ENCODE results near the gene ADAM8.
"Not testable (repeated sequence)": the region's sequence is repeated elsewhere in the genome, so short reads cannot be mapped to it uniquely, and the experiment has no call there.

Gene ADAM8

DNA sequence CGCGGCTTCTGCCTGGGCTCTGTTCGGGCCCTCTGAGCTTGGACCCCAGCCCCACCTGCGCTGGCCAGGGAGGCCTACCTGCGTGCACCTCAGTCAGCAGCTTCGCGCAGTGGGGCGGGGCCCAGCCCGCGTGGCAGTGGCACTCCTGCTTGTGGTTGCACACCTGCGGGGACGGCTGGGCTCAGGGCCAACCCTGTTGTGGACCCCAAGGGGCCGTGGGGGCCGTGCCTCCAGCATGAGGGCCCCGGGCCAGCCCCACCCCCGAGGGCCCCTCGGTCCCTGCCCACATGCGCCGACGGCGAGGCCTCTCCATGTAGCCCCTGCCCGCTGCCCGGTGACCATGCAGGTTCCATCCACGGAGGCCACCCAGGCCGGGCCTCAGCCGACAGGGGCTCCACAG is 7.3 kb downstream of the ADAM8 start:
- no peak for DNase-seq (ENCODE audit: low spot score)
- FAIRE-seq: no peak

DNA sequence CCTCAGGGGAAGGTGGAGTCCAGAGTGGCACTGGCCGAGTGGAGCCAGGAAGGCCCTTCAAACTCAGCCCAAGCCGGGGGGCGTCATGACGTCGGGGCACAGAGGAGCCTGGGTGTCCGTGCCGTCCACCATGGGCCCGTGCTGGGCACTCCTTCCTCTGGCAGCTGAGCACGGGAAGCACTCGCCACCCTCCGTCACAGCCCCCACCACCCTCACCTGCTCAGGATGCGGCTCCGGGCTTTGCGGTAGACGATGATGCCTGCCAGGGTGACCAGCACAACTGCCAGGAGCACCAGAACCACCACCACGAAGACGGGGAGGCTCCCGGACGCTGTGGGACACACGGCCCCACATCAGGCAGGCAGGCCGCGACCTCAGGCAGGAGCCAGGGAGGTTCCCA is 8.1 kb downstream of the ADAM8 start:
- no peak for DNase-seq (ENCODE audit: low spot score)
- FAIRE-seq: no peak

DNA sequence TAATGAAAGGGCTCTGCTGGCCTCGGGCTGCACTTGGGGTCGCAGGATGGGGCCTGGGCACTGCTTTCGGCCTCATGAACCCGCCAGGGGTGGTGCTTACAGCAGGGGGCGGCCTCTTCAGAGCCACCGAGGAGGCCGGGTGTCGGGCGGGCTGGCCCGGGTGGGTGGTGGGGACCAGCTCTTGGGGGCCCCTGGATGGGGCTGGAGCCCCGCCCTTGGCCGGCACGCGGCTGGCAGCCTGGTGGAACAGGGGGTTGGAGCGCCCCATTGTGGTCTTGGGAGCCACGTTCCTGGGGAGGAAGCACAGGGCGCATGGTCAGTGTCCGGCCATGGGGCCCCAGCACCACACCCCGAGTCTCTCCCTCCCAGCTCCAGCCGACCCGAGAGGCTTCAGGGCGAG is 8.8 kb downstream of the ADAM8 start:
- FAIRE-seq: no peak
- no peak for DNase-seq (ENCODE audit: low spot score)

DNA sequence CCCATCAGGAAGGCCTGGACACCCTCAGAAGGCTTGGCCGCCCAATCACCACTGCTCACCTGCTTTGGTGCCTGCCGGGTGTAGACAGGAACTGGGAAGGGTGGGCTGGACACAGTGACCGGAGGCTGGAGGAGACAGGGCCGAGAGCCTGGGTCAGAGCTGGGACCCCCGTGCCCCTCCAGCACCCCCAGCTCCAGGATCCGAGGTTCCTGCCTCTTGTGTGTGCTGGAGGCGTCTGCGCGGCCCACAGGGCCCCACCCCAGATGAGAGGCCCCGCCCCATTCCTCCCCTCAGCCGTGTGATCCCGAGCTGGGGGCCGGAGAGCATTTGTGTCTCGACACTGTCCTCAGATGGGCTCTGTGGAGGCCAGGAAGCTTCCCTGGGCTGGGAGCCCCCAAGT is 9.4 kb downstream of the ADAM8 start:
- no peak for DNase-seq (ENCODE audit: low spot score)
- no peak for FAIRE-seq

GRCh38 chr10:133266056-133266795 is 10.4 kb downstream of the ADAM8 start:
- DNase-seq (ENCODE audit: low spot score): no peak
- FAIRE-seq: no peak

DNA sequence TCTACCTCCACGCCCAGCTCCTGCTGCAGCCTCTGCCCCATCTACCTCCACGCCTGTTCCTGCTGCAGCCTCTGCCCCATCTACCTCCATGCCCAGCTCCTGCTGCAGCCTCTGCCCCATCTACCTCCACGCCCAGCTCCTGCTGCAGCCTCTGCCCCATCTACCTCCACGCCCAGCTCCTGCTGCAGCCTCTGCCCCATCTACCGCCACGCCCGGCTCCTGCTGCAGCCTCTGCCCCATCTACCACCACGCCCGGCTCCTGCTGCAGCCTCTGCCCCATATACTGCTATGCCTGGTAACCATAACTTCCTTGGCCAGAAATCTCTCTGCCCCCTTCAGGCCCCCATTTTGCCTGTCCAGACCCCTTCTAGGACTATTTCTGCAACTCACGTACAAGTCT is 11.6 kb downstream of the ADAM8 start:
- not testable (repeated sequence) for FAIRE-seq; DNase-seq (ENCODE audit: low spot score)

DNA sequence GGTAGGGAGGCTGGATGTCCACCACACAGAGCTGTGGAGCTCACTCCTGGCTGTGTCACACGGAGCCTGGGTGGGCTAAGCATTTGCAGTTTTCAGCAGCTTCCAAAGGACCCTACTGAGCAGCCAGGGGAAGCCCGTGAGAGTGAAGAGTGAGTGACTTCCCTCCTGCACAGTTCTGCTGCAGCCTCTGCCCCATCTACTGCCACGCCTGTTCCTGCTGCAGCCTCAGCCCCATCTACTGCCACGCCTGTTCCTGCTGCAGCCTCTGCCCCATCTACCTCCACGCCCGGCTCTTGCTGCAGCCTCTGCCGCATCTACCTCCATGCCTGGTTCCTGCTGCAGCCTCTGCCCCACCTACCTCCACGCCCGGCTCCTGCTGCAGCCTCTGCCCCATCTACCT is 12.2 kb downstream of the ADAM8 start:
- DNase-seq (ENCODE audit: low spot score) (no peak), FAIRE-seq (no peak)

- FAIRE-seq (no peak), DNase-seq (ENCODE audit: low spot score) (no peak)
Observed at GRCh38 chr10:133263674-133264073, 13.0 kb downstream of the ADAM8 start.

- DNase-seq (ENCODE audit: low spot score): no peak
Observed at GRCh38 chr10:133262696-133263095, 14.0 kb downstream of the ADAM8 start.

GRCh38 chr10:133261726-133262325 is 14.8 kb downstream of the ADAM8 start:
- DNase-seq (ENCODE audit: low spot score) (peak; percentile 35), FAIRE-seq (no peak)

More at GRCh38 chr10:133262696-133263095, 14.0 kb downstream of the ADAM8 start:
- no peak for FAIRE-seq

- DNase-seq (ENCODE audit: low spot score): no peak
Observed at GRCh38 chr10:133260895-133261725, 15.6 kb downstream of the ADAM8 start.

DNA sequence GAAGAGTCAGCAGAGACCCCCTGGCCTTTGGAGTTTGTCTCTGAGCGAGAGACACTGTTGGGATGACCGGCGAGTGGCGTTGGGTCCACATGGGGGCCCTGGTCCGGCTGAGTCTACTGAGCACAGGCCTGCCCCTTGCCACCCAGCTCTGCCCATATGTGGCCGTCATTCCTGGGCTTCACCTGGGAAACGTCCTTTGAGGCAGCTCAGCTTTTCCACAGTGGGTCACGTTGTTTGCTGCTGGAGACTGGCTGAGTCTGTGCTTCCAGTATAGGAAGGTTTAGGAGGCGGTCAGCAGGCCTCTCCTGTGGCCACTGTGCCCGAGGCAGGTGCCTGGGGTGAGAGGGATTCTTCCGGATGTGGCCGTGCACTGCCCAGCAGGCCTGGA is 17.1 kb downstream of the ADAM8 start:
- FAIRE-seq (no peak), DNase-seq (ENCODE audit: low spot score) (no peak)

More at GRCh38 chr10:133260895-133261725, 15.6 kb downstream of the ADAM8 start:
- FAIRE-seq: no peak

- peak; percentile 97 for DNase-seq (ENCODE audit: low spot score)
- peak; percentile 95 for FAIRE-seq
Observed at GRCh38 chr10:133258818-133259601, 17.7 kb downstream of the ADAM8 start.

DNA sequence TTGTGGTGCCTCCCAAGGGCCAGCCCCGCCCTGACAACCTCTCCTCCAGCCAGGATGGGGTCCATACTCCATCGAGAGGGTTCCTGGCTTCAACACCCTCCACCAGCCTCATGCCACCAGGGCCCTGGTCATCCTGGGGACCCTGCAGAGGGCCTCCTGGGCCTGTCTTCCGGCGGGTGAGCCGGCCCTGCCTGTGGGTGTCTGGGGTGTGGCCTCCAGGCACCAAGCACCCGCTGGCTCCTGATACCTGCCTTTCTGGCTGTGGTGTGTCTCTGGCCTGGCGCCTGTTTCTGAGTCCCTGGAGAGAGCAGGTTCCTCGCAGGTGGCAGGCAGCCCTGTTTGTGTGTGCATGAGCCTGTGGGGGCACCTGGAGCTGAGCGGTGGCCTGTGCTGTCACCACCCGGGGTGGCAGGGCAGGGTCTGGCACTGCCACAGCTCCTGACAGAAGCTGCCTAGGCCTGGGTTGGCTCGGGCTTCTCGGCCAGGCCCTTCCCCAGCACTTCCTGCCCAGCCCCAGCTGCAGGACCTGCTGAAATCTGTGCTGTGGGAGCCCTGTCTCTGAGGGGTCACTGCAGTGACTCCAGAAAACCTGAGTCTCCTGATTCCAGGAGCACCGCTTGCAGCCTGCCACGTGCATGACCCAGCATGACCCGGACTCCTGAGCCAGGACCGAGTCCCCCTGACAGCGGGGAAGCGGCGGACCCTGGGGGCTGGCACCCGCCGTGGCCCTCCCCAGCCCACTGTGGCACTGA is 18.4 kb downstream of the ADAM8 start:
- DNase-seq (ENCODE audit: low spot score): no peak
- no peak for FAIRE-seq

DNA sequence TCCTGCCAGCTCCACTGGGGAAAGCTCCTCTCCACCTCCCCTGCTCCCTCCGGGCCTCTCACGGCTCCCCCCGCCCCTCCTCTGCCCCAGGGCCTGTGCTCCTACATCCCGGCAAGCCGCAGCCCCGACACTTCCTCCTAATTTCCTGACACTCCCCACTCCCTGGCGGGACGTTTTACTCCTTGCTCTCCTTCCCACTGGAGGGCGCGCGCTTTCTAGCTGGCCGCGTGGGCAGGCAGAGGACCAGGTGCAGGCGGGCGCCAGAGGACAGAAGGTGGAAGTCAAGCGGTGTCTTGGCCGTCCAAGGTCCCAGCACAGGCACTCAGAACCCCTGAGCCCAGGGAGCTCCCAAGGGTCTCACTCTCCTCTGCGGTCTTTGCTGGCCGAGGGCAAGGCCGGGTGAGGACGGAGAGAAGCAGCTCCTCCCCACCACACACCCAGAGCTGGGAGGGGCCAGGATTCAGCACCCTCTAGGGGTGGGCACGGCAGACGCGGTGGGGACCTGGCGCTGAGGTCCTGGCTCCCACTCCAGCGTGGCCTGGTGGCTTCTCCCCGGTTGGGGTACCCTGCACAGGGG is 19.1 kb downstream of the ADAM8 start:
- DNase-seq (ENCODE audit: low spot score) (no peak), FAIRE-seq (no peak)

DNA sequence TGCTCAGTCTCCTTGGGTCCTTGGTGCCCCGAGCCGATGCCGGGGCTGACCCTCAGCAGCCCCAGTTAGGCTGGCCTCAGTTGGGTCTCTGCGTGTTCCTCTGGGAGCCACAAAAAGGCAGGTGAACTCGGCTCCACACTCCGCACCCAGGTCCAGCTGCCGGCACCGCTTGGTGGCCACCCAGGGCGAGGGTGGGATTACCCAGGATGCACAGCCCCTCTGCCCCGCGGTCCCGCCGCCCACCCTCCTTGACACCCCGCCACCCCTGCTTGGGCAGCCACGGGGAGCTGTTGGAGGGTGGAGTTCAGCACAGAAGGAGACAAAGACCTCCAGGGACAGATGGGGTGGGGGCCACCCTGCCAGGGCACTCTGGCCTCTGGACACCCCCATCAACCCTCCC is 21.3 kb downstream of the ADAM8 start:
- FAIRE-seq (no peak), DNase-seq (ENCODE audit: low spot score) (no peak)

GRCh38 chr10:133254421-133255120 is 22.1 kb downstream of the ADAM8 start:
- FAIRE-seq: no peak

GRCh38 chr10:133253361-133253955 is 23.2 kb downstream of the ADAM8 start:
- FAIRE-seq: no peak
- DNase-seq (ENCODE audit: low spot score): no peak

More at GRCh38 chr10:133254421-133255120, 22.1 kb downstream of the ADAM8 start:
- DNase-seq (ENCODE audit: low spot score): no peak

DNA sequence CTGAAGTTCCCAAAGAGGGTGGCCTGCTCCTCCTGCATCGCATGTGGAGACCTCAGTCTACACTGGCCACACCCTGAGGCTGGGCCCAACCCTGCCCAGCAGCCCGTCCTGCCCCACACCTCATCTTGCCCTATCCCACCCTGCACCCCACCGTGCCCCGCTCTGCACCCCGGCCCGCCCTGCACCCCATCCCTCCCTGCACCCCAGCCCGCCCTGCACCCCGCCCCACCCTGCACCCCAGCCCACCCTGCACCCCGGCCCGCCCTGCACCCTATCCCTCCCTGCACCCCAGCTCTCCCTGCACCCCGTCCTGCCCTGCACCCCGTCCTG is 24.5 kb downstream of the ADAM8 start:
- DNase-seq (ENCODE audit: low spot score) (no peak), FAIRE-seq (no peak)
